K562 (cell line): ENCODE measurements around the gene B3GAT1. TPM values are rescaled to one million over a fixed set of nuclear protein-coding genes. Genes with fewer than 3 reads are reported as not detected.

Experiments used
- KAT8 ChIP-seq: fragments of 450-650 bp; IDR thresholded peaks from 2 replicates; pipeline ENCODE4 v1.6.1; 2016; ENCODE audit warnings: low read depth, mild to moderate bottlenecking
- ZNF318 ChIP-seq, 2 experiments: fragments of 450-650 bp; IDR thresholded peaks; 2 replicates each; pipeline ENCODE4 v1.6.1; 2016; ENCODE audit warnings: mild to moderate bottlenecking in 2 of 2, borderline replicate concordance in 1 of 2, low read depth in 1 of 2, moderate library complexity in 1 of 2
- polyA plus RNA-seq, 8 experiments: library from polyadenylated mRNA; depleted of rRNA in 4 of 8; stranded (reverse) in 5 of 8; unstranded in 3 of 8; fragments of >200 nt; fragmentation: Nextera tagmentation in 2 of 8; fragmentation: Illumina TruSeq in 1 of 8; extraction: Ambion mirVana in 2 of 8; extraction: Trizol in 1 of 8; gene quantifications; 2 replicates each; pipeline versions ENCODE4 v1.2.1 to v1.2.3, GENCODE V29; 2011 to 2014; ENCODE audit warnings: inconsistent platforms in 1 of 8, missing spikeins in 1 of 8
- total RNA-seq, 7 experiments: library from RNA; depleted of rRNA in 6 of 7; stranded (reverse); fragments of >200 nt in 6 of 7; fragmentation: Illumina TruSeq in 2 of 7; extraction: Trizol in 2 of 7; gene quantifications; 2 replicates each; pipeline versions ENCODE4 v1.2.1 to v1.2.3, GENCODE V29; 2011 to 2021; ENCODE audit warnings: low replicate concordance in 1 of 7

B3GAT1 gene
- total and polyA plus RNA-seq, 9 of the 15 experiments (the other 6 are each of a cell fraction or from before 2014, with no cell fraction given) = 0.01 to 0.53 (median 0.14) TPM; not detected in 1

- no peak for TF ChIP-seq ZNF318 (IDR thresholded peaks at IDR 0.05; ENCODE audit: borderline replicate concordance in 1 of 2, low read depth in 1 of 2)
- TF ChIP-seq KAT8 = no peak
Measured at GRCh38 chr11:134449051-134449450, 37.0 kb upstream of the B3GAT1 start (continued).
